Activated CD8-positive, alpha-beta T cell treated with anti-CD3 and anti-CD28 coated beads for 36 hours (primary cell): ENCODE data around the gene ERFL. TPM values are rescaled to one million over a fixed set of nuclear protein-coding genes. Genes with fewer than 3 reads are reported as not detected.
"Not testable (repeated sequence)": the region's sequence is repeated elsewhere in the genome, so short reads cannot be mapped to it uniquely, and the experiment has no call there.

ENCODE experiments used
- ATAC-seq: fragments of 200-7000 bp; cut with Tn5 transposase; one replicate; pipeline ENCODE4 v1.10.0; 2021; ENCODE audit warnings: mild to moderate bottlenecking, moderate library complexity
- CTCF ChIA-PET: fragments of 350-600 bp; sonication (Branson Sonifier 250); formaldehyde crosslinking; loops from one replicate; lab custom pipeline; 2021; ENCODE audit warnings: antibody characterized with exemption; lab: Charles Lee
- POLR2A ChIA-PET: fragments of 350-600 bp; sonication (Branson Sonifier 250); formaldehyde crosslinking; loops from one replicate; lab custom pipeline; 2021; ENCODE audit warnings: antibody characterized with exemption; lab: Charles Lee
- DNase-seq: peaks from one replicate; pipeline ENCODE4 v3.0.0-alpha.2; 2020
- H3K27ac Mint-ChIP-seq: one replicate; pipeline ENCODE4 v1.8.0; 2021; ENCODE audit warnings: mild to moderate bottlenecking, mixed read lengths
- H3K27me3 Mint-ChIP-seq: one replicate; pipeline ENCODE4 v1.8.0; 2021; ENCODE audit warnings: mixed read lengths
- H3K36me3 Mint-ChIP-seq: one replicate; pipeline ENCODE4 v1.8.0; 2021; ENCODE audit warnings: low read depth, mixed read lengths
- H3K4me1 Mint-ChIP-seq: one replicate; pipeline ENCODE4 v1.8.0; 2021; ENCODE audit warnings: low read depth, mixed read lengths
- H3K4me3 Mint-ChIP-seq: one replicate; pipeline ENCODE4 v1.8.0; 2021; ENCODE audit warnings: mild to moderate bottlenecking, moderate library complexity, mixed read lengths
- H3K9me3 Mint-ChIP-seq: one replicate; pipeline ENCODE4 v1.8.0; 2021; ENCODE audit warnings: mixed read lengths
- CTCF ChIP-seq: fragments of 200-600 bp; IDR thresholded peaks from one replicate; pipeline ENCODE4 v1.8.0; 2022; ENCODE audit warnings: antibody characterized with exemption, mild to moderate bottlenecking
- intact Hi-C: fragments of 100-400 bp; cut with micrococcal nuclease; formaldehyde crosslinking; loops from one replicate; pipeline ENCODE4 v1.10.0; 2022
- total RNA-seq, 2 experiments: library from RNA; stranded (reverse); gene quantifications; one replicate each; pipeline ENCODE4 v1.2.3, GENCODE V29; 2021

Gene ERFL
- total RNA-seq, 2 experiments from 2014 or later = 1.5 to 1.6 TPM

- intact Hi-C loops = no loop called here
- no peak for TF ChIP-seq CTCF
- H3K4me1 Mint-ChIP-seq = peaks cover 22% of the 10 kb centered on the region
- ChIA-PET CTCF (no interaction called here), POLR2A (no interaction called here)
- DNase-seq (no peak), ATAC-seq (no peak)
- H3K36me3 Mint-ChIP-seq = no peaks in the 10 kb centered on the region
- peaks cover 16% of the 10 kb centered on the region for H3K27me3 Mint-ChIP-seq
- H3K4me3 Mint-ChIP-seq = no peak overlapping the region
- H3K9me3 Mint-ChIP-seq = no peaks in the 10 kb centered on the region
- no peak overlapping the region for H3K27ac Mint-ChIP-seq
These were observed 10.2 kb downstream of the ERFL start for GRCh38 chr19:41918095-41918494.

DNA sequence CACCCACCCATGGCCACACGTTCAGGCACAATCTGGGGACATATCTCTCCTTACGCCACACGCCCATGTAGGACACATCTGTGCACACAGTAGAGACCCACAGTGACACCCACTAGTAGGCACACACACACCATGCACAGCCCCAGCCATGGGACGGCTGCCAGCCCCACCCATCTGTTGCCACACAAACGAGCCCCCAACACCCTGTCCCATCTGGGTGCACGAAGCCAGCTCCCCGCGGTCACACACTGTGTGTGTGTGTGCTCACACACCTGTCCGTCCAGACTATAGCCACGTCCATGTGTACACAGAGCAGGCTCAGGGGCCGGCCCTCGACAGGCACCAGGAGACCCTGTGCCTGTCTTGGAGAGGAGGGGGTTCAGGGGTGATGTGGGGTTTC is 10.6 kb downstream of the ERFL start:
- Mint-ChIP-seq H3K36me3 (no peaks in the 10 kb centered on the region), H3K9me3 (no peaks in the 10 kb centered on the region), H3K27me3 (peaks cover 16% of the 10 kb centered on the region), H3K27ac (no peak overlapping the region), H3K4me3 (no peak overlapping the region), H3K4me1 (peaks cover 20% of the 10 kb centered on the region)
- POLR2A ChIA-PET = interaction anchor here (0.5 to 0.7 kb wide), 3 partner anchors 9 to 45 kb away, joined by 3 read pairs; no protein-coding TSS in a partner anchor
- TF ChIP-seq CTCF = no peak
- intact Hi-C loops = no loop called here
- ATAC-seq = no peak
- DNase-seq = no peak
- CTCF ChIA-PET = no interaction called here

DNA sequence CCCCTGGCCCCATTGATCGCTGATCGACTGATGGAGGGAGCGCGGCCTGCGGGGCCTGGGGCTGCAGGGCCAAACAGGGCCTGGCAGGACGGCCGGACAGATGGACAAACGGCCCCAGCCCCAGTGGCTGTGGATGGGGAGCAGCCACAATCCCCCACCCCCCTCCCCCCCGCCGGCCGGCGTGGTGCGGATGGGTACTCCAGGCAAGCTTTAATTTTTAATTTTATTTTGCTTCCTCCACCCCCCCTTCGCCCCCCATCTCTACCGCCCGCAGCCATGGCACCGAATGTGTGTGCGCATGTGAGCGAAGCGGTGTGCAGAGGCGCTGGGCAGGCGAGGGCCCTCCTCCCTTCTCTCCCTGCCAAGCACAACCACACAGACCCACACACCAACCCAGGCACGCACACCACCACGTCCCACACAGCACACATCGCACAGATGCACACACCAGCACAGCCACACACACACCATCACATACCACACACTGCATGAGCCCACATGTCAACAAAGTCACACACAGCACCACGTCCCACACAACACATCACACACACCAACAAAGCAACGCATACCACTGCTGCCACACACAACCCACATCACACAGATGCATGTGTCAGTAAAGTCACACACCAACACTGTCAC is 12.4 kb downstream of the ERFL start:
- Mint-ChIP-seq H3K4me1 (peaks cover 25% of the 10 kb centered on the region), H3K9me3 (no peaks in the 10 kb centered on the region), H3K4me3 (no peak overlapping the region), H3K36me3 (no peaks in the 10 kb centered on the region), H3K27ac (no peak overlapping the region), H3K27me3 (peaks cover 20% of the 10 kb centered on the region)
- intact Hi-C loops = no loop called here
- no peak for TF ChIP-seq CTCF
- ATAC-seq = peak; percentile 16
- ChIA-PET POLR2A (interaction anchor here (0.7 to 0.9 kb wide), 2 partner anchors 11 to 56 kb away, joined by 3 to 4 read pairs; partner anchors contain the start of gene RPS19), CTCF (no interaction called here)
- no peak for DNase-seq

GRCh38 chr19:41915021-41915775 is 13.1 kb downstream of the ERFL start:
- ATAC-seq = no peak
- H3K4me1 Mint-ChIP-seq = peaks cover 30% of the 10 kb centered on the region
- H3K9me3 Mint-ChIP-seq = no peaks in the 10 kb centered on the region
- no peak for DNase-seq
- intact Hi-C loops = no loop called here
- H3K27ac Mint-ChIP-seq = no peak overlapping the region
- peaks cover 20% of the 10 kb centered on the region for H3K27me3 Mint-ChIP-seq
- ChIA-PET CTCF (no interaction called here), POLR2A (interaction anchor here (0.7 to 0.9 kb wide), 2 partner anchors 10 to 55 kb away, joined by 3 to 4 read pairs; partner anchors contain the start of gene RPS19)
- H3K4me3 Mint-ChIP-seq = no peak overlapping the region
- H3K36me3 Mint-ChIP-seq = peaks cover 6% of the 10 kb centered on the region
- TF ChIP-seq CTCF = no peak

GRCh38 chr19:41914424-41914834 is 13.8 kb downstream of the ERFL start:
- intact Hi-C loops, H3K36me3 Mint-ChIP-seq, POLR2A ChIA-PET: not testable (repeated sequence)

More at GRCh38 chr19:41914424-41914834, 13.8 kb downstream of the ERFL start:
- H3K27ac Mint-ChIP-seq, DNase-seq, ATAC-seq, H3K4me3 Mint-ChIP-seq, CTCF ChIA-PET, H3K9me3 Mint-ChIP-seq: not testable (repeated sequence)
- Mint-ChIP-seq H3K4me1 (peaks cover 30% of the 10 kb centered on the region), H3K27me3 (peaks cover 20% of the 10 kb centered on the region)
